Measurements from ENCODE around the gene PPP2CA.
"Not testable (repeated sequence)": the region's sequence is repeated elsewhere in the genome, so short reads cannot be mapped to it uniquely, and the experiment has no call there.

PPP2CA gene

DNA sequence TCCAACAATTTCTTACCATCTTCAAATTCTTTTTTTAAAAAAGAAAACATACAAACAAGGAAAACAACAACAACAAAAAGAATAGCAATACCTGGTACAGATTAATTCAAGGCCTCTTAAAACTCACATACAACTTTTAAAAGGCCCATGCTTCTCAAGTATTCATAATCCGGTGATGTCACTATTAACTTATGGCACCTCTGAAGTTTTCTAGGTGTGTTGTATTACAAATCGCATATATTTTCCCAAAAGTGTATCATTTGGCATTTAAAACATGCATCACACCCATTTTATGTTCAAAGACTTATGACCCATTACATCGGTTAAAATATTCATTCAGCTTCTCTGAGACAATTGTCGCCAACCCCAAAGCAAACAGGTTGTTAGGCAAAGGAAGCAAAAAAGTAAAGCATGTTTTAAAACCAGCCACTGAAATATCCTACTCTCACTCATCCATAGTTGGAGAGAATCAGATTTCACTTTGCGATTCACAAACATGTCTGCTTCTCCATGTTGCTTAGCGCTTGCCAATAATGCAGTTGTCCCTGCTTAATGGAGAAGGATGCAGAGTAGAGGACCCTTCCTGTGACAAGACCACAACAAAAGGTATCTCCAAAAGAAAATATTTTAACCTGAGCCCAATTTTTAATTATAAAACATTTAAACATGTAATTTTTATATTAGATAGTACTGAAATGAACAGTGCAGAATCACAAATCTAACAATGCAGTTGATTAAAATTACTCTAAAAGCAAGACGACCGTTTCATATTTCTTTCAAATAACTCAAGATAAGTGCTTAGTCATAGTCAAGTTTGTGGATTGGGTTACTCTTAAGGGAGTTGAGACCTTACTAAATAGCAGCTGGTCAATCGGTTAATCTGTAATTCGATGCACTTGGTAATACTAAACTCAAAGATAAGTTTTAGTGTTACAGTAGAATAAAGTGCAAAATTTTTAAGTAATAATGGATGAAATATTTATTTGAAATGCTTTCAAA is 50.7 kb downstream of the PPP2CA start:
- TF ChIP-seq JUND (IDR thresholded peaks at IDR 0.05; ENCODE audit: low read depth): no peak
- peak in 1 of 2 experiments; percentile 40 for DNase-seq (ENCODE audit: low read depth in 1 of 2, low spot score in 1 of 2)
- in situ Hi-C loops (cut with HindIII; ENCODE audit: low pct_unique_long_range_greater_than_20kb, low sequenced_read_pairs): no loop called here

DNA sequence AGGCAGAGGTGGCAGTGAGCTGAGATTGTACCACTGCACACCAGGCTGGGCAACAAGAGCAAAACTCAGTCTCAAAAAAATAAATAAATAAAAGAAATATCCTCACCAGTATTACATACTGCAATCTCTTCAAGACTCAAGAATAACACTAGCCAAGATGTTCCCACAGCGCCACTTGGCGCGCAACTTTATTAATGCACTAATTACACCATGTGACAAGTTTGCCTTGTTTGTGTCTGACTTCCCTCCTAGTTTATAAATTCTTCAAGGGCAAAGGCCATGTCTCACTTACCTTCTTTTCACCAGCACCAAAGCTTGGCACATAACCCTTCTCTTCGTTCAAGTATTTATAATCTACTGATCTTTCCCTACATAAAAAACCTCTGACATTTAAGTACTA is 53.9 kb downstream of the PPP2CA start:
- TF ChIP-seq JUND (IDR thresholded peaks at IDR 0.05; ENCODE audit: low read depth): no peak
- in situ Hi-C loops (cut with HindIII; ENCODE audit: low pct_unique_long_range_greater_than_20kb, low sequenced_read_pairs): no loop called here

DNA sequence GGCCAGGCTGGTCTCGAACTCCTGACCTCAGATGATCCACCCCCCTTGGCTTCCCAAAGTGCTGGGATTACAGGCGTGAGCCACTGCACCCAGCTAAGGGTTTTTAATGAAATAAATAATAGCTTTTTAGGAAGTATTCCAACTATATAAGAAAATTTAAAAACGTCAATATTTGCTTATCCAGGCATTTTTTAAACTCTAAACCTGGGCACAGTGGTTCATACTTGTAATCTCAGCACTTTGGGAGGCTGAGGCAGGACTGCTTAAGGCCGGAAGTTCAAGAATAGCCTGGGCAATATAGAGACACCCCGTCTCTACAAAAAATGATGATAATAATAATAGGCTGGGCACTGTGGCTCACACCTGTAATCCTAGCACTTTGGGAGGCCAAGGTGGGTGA is 63.3 kb downstream of the PPP2CA start:
- no peak for DNase-seq (ENCODE audit: low read depth in 1 of 2, low spot score in 1 of 2)
- TF ChIP-seq JUND (IDR thresholded peaks at IDR 0.05; ENCODE audit: low read depth): no peak
- in situ Hi-C loops (cut with HindIII; ENCODE audit: low pct_unique_long_range_greater_than_20kb, low sequenced_read_pairs): no loop called here

More for the DNA sequence above, 53.9 kb downstream of the PPP2CA start:
- DNase-seq (ENCODE audit: low read depth in 1 of 2, low spot score in 1 of 2): peak; percentile 9 to 65

DNA sequence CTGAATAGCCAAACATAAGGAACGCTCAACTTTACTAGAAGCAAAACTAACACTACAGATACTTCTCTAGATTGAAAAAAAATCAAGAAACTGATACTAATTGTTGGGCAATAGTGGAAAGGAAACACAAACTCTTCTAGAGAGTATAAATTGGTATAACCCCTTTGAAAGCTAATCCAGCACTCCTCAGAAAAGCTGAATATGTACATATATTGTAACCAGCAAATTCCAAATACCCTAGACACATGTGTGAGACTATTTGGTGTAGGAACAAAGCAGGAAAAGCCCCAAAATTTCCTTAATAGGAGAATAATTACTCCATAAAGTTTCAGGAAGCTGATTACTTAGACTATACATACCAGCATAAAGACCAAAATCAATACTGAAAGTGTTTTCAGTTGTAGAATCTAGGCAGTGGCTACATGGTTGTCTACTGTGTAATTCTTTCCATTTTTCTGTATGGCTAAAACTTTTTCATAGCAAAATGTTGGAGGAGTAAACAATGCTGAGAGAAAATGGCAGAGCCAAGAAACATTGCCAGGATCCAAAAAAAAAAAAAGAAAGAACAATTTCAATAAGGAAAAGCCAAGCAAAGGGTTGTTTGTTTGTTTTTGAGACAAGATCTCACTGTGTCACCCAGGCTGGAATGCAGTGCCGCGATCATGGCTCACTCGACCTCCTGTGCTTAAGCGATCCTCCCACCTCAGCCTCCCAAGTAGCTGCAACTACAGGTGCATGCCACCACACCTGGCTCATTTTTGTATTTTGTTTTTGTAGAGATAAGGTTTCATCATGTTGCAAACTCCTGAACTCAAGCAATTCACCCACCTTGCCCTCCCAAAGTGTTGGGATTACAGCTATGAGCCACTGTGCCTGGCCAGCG is 64.1 kb downstream of the PPP2CA start:
- in situ Hi-C loops (cut with HindIII; ENCODE audit: low pct_unique_long_range_greater_than_20kb, low sequenced_read_pairs): no loop called here
- TF ChIP-seq JUND (IDR thresholded peaks at IDR 0.05; ENCODE audit: low read depth): no peak
- peak in 1 of 2 experiments; percentile 69 for DNase-seq (ENCODE audit: low read depth in 1 of 2, low spot score in 1 of 2)

DNA sequence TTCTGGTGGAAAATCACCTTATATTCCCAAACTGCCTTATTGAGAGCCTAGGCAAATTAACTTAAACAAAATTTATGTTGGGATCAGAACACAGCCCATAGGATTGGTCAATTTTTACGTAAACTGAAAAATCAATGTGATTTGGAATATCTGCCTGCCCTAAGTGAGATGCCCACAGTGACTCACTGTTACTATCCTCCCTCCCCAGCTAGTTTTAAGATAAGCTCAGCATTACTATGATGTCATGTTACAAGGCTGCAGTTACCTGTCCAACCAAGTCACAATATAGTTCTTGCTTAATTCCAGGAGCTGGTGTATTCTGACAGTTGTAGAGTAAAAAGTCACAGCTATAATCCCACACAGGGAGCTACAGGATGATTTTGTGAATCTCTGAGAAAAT is 72.2 kb downstream of the PPP2CA start:
- no peak for DNase-seq (ENCODE audit: low read depth in 1 of 2, low spot score in 1 of 2)
- no peak for TF ChIP-seq JUND (IDR thresholded peaks at IDR 0.05; ENCODE audit: low read depth)
- in situ Hi-C loops (cut with HindIII; ENCODE audit: low pct_unique_long_range_greater_than_20kb, low sequenced_read_pairs): no loop called here

DNA sequence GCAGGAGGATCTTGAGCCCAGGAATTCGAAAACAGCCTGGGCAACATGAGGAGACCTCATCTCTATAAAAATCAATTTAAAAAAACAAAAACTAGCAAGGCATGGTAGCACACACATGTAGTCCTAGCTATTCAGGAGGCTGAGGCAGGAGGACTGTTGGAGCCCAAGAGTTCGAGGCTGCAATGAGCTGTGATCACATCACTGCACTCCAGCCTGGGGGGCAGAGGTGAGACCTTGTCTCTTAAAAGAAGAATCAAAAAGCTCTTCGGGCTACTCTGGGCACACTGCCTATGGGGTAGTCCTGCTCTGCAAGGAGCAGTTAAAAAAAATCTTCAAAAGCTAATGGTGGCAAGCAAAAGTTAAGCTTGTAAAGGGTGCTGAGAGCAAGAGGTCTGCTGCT is 72.6 kb downstream of the PPP2CA start:
- DNase-seq (ENCODE audit: low read depth in 1 of 2, low spot score in 1 of 2): no peak
- TF ChIP-seq JUND (IDR thresholded peaks at IDR 0.05; ENCODE audit: low read depth): no peak
- in situ Hi-C loops (cut with HindIII; ENCODE audit: low pct_unique_long_range_greater_than_20kb, low sequenced_read_pairs): no loop called here

DNA sequence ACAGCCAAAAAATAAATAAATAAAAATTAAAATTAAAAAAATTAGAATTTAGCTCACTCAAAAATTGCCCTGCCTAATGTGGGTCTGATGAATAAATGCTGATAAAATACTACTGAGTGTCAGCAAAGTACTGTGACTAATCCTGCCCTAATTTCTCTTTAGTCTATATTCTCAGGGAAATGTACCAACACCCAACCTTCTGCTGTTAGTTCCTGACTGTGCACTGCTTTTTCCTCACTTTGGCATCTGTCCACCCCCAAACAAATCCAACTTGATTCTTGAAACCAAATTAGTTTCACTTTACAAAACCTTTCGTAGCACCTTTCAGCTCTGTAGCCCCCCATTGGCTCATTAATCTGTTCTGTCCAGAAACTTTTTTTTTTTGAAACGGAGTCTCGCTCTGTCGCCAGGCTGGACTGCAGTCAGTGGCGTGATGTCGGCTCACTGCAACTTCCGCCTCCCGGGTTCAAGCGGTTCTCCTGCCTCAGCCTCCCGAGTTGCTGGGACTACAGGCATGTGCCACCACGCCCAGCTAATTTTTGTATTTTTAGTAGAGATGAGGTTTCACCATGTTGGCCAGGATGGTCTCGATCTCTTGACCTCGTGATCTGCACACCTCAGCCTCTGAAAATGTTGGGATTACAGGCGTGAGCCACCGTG is 73.6 kb downstream of the PPP2CA start:
- DNase-seq (ENCODE audit: low read depth in 1 of 2, low spot score in 1 of 2); in situ Hi-C loops (cut with HindIII; ENCODE audit: low pct_unique_long_range_greater_than_20kb, low sequenced_read_pairs): not testable (repeated sequence)

DNA sequence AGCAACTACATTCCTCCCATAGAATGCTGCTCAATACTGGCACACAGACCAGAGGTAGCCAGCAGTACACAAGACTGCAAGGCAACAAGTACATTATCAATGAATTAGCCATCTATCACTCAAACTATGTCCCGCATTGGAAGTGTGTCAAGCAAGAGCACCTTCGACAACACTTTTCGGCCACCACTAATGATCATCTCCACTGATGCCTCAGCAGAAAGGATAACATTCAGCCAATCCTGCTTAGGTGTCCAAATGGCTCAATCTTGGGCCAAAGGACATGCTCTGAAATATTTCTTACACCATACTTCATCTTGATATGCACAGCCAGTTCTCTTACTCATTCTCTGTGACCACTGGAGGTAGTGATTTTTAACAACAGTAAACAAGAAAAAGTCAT is 74.2 kb downstream of the PPP2CA start:
- no peak for DNase-seq (ENCODE audit: low read depth in 1 of 2, low spot score in 1 of 2)
- TF ChIP-seq JUND (IDR thresholded peaks at IDR 0.05; ENCODE audit: low read depth): no peak
- in situ Hi-C loops (cut with HindIII; ENCODE audit: low pct_unique_long_range_greater_than_20kb, low sequenced_read_pairs): no loop called here

DNA sequence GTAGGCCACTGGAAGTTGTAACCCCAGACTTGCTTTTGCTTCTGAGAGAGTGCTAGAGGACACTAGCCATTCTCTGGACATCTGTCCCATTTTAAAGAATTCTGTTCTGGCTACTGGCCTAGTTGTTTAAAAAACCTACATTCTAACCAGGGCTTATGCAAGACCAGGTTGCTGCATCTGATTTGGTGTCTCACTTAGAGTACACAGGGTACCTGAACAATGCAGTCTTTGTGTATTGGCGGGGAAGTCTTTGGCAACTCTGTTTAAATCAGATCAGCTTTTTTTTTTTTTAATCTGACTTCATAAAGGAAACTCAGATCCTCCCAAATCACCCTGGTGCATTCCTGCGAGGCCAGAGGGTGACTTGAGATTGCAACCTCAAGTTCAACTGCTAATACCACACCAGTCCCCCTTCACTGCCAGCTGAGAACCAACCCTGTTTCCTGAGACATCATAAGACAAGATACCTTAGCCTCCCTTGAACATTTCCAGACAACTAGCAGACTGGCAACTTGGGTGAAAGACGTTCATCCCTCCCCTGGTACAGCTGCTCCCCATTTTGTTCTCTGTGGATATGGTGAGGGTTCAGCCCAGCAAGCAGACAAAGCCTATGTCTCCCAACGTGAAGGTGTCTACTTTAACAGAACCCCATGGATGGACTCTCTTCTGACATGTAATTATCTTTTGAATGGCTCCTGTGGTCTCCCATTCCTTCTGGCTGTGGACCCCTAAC is 76.1 kb downstream of the PPP2CA start:
- no peak for DNase-seq (ENCODE audit: low read depth in 1 of 2, low spot score in 1 of 2)
- TF ChIP-seq JUND (IDR thresholded peaks at IDR 0.05; ENCODE audit: low read depth): no peak
- in situ Hi-C loops (cut with HindIII; ENCODE audit: low pct_unique_long_range_greater_than_20kb, low sequenced_read_pairs): no loop called here

DNA sequence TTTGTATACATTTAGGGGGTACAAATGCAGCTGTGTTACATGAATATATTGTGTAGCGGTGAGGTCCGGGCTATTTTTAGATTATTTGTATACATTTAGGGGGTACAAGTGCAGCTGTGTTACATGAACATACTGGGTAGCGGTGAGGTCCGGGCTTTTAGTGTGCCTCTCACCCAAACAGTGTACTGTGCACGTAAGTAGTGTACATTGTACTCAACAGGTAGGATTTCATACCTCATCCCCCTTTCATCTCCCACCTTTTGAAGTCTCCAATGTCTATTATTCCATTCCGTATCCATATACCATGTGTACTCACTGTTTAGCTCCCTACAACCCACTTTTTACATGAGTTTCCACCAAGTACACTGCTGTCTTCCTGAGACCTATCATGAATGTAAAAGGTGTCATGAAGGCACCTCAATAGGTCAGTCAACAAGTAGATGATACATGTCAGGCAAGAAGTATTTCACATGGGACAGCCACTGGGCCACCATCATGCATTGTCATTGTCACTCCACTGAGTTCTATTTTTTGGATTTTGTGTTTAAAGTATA is 76.8 kb downstream of the PPP2CA start:
- in situ Hi-C loops (cut with HindIII; ENCODE audit: low pct_unique_long_range_greater_than_20kb, low sequenced_read_pairs): no loop called here
- no peak for DNase-seq (ENCODE audit: low read depth in 1 of 2, low spot score in 1 of 2)

DNA sequence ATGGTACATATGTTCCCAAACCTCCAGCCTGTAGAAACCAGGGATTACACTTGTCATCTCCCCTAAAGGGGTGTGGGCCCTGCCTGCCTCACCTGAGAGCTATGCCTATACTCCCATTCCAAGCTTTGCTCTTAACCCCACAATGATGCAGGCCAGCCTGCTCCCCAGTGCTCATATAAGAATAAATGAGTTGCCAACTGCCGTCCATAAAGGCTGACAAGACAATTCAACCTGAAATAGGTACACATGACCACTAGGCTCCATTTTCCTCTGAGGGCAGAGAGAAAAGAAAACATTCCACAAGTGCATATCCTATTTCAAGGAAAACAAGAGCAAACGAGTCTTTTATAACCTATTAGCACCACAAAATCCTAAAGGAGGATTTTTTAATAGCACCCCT is 77.6 kb downstream of the PPP2CA start:
- in situ Hi-C loops (cut with HindIII; ENCODE audit: low pct_unique_long_range_greater_than_20kb, low sequenced_read_pairs): no loop called here
- DNase-seq (ENCODE audit: low read depth in 1 of 2, low spot score in 1 of 2): no peak
- no peak for TF ChIP-seq JUND (IDR thresholded peaks at IDR 0.05; ENCODE audit: low read depth)

More for the DNA sequence above, 76.8 kb downstream of the PPP2CA start:
- TF ChIP-seq JUND (IDR thresholded peaks at IDR 0.05; ENCODE audit: low read depth): no peak
